ENCODE measurements around the gene MAPK7.

MAPK7 gene

DNA sequence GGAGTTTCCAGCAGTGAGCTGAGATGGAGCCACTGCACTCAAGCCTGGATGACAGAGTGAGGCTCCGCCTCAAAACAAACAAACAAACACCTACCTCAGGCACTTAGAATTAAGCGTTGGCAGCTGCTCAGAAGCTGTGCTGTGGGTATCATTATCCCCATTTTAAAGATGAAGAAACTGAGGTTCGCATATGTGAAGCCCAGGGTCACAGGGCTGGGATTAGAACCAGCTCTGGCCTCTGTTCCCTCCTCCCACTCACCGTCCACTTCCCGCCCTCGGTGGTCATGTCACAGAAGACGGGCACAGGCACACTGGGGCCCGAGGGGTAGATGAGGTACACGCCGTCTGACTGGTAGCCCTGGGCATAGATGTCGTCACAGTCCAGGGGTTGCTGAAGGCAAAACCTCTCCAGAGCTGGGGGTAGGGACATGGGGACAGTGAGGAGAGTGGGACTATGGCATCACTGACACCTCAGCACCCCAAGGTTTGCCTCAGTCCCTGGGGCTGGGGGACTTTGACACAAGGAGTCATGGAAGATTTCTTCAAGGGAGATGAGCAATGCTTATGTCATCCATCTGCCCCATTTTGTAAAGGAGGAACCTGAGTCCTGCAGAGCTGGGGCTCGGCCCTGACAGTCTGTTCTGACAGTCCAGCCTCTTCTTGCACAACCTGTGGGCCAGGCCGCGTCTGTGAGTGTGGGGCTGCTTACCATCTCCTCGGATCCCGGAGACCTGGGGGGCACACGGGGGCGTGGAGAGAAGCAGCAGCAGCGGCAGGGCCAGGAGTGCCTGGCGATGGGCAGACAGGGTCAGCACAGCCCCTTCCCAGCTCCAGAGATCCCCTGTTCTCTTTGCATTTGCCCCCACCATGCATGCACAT is 8.0 kb downstream of the MAPK7 start:
- in situ Hi-C loops (cut with HindIII; ENCODE audit: low pct_ligation_motif_present, low pct_unique_long_range_greater_than_20kb, low sequenced_read_pairs), result no loop called here
- peak; percentile 53 for DNase-seq

DNA sequence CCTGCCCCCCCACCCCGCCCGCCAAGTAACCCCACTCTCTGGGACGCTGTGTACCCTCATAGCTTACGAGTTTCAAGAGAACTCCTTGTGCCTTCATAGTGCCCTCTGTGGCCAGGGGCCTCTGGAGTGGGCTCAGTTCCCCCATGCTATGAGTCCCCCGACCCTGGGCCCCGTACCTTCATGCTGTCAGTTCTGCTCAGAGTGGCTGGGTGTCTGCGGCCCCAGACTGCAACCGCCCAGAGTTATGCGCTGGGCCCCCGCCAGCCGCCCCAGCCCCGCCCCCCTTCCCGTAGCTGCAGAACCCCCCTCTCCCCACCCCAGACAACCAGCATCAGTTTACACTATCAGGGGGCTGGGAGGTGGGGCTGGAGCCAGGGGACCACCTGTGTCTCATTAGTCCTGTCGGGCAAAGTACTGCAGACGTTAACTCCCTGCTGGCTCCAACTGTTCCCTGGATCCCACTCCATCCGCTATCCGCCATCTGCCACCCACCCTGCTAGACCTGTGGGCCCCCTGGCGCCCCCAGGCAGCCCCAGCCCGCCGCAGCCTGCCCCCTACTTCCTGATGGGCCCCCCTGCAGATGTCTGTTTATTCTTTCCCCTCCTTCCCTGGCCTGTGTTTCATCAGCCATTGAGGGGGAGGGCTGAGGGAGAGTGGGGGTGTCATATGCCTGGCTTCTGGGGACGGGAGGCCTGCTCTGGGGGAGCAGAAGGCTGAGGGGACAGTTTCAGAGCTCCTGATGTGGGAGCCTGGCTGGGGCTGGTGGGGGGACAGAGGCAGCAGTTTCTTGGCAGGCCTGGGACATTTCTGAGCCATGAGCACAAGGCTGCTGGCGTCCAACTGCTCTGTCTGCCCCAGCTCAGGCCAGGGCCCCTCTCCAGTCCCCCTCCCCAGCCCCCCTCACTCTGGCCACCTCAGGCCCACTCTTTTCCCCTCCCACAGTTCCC is 8.9 kb downstream of the MAPK7 start, which contains the start of gene MFAP4:
MFAP4 (minus strand) TSS at position 217 of the 947 bp plus-strand sequence; CDS start at position 182, 35 bp downstream.
- in situ Hi-C loops (cut with HindIII; ENCODE audit: low pct_ligation_motif_present, low pct_unique_long_range_greater_than_20kb, low sequenced_read_pairs), result no loop called here
- DNase-seq, result no peak

DNA sequence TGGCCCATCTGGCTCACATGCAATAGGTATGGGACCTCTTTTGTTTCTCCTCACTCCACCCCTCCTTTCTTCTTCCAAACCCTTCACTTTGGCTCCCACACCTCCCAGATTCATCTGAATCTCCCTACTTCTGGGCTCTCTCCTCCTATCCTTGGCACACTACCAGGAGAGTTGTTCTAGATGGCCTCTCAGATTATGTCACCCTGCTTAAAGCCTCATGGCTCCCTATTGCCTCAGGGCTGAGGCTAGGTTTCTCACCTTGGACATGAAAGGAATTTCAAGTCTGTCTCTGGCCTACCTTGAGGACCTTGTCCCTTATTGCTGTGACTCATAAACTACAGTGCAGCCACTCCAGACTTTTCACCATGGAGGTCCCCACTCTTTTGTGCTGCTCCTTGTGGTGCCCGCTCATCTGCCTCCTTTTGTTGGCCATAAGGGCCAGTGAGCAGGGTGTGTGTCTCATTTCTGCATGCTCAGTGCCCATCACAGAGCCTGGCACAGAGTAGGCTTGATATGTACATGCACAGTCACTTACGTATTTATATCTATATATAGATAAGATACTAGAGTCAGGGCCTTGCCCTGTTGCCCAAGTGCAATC is 9.7 kb downstream of the MAPK7 start:
- in situ Hi-C loops (cut with HindIII; ENCODE audit: low pct_ligation_motif_present, low pct_unique_long_range_greater_than_20kb, low sequenced_read_pairs), result no loop called here
- DNase-seq, result no peak

DNA sequence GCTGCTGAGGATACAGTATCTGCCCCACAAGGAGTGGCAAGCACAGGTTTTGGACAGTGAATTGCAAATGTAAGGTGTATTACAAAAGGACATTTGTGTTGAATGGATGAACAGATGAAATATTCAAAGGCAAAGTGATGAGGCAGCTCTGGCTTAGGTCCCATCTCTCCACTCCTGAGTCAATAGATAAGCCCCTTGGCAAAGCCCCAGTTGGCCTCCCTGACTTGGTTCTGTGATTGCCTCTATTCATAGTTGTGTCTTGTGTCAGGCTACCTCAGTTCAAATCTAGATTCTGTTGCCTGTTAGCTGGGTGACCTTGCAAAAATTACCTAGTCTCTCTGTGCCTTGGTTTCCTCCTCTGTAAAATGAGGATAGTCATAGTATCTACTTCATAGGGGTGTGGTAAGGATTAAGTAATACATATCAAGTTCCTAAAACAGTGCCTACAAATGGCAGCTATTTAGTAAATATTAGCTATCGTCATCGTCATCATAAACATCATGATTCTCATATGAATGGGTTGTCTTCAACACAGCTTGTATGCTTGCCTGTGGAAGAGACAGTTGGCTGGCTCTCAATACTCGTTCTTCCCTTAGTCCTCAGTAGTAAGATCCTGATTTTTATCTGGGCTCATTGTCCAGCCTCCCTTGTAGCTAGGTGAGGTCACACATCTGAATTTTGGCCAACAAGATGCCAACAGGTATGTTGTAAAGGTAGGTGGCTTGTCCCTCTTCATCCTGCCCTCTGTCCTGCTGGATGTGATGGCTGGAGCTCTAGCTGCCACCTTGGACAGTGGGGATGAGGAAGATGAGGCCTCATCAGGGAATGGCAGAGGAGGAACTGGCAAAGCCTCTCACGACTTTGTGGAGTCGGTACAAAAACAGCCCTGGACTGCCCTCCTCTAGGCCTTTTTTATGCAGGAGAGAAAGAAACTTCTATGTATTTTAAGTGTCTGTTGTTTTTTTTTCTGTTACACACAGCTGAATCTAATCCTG is 10.8 kb downstream of the MAPK7 start:
- no peak for DNase-seq
- in situ Hi-C loops (cut with HindIII; ENCODE audit: low pct_ligation_motif_present, low pct_unique_long_range_greater_than_20kb, low sequenced_read_pairs), result no loop called here

DNA sequence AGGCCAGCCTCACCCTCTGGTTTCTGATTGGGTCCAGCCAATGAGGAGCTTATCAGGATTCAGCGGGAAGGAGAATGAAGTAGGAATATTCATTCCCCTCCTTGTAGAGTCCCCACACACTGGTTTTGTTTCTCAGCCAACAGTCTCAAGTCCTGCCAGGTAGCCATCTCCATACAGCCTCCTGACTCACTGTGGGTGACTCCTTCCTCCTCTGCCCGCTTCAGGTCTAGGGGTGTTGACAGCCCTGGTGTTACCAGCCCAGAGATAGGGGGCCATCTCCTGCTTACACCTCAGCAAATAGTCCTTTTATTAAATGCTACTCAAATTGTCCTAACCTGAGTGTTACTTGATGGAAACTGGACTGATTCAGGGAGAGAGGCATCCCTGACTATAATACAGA is 12.7 kb downstream of the MAPK7 start:
- in situ Hi-C loops (cut with HindIII; ENCODE audit: low pct_ligation_motif_present, low pct_unique_long_range_greater_than_20kb, low sequenced_read_pairs), result no loop called here
- DNase-seq, result no peak

DNA sequence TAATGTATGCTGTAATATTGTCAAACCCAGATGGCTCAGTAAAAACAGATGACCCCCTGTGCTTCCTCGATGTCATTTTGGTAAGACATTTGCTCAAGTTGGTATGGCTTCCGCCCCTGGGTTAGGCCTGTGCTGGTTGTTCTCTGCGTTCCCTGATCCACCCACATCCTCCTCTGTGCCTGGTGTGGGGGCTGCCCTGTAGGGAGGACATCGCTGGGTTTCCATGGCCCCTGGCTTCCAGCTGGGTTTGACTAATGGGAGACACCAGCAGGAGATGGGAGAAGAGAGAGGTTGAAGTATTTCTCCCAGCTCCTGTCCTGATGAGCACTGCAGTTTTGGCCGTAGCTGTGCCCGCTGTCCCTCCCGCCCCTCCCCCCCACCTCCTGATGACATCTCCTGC is 13.1 kb downstream of the MAPK7 start:
- in situ Hi-C loops (cut with HindIII; ENCODE audit: low pct_ligation_motif_present, low pct_unique_long_range_greater_than_20kb, low sequenced_read_pairs), result no loop called here
- DNase-seq, result no peak

DNA sequence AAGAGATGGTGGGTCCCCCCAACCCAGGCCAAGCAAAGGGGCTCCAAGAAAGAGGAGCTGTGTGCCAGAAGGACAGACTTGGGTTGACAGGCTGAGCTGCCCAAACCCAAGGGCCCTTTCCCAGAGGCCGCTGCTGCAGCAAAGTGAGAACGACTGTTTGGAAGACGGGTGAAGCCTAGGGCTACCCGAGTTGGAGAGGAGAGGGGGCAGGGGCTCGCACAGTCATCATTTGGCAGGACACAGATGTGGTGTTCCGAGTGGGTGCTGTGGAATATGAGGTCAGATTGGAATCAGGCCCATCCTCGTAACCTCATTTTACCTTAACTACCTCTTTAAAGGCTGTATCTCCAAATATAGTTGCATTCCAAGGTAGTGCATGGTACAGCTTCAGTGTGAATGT is 14.0 kb downstream of the MAPK7 start:
- DNase-seq, result no peak
- in situ Hi-C loops (cut with HindIII; ENCODE audit: low pct_ligation_motif_present, low pct_unique_long_range_greater_than_20kb, low sequenced_read_pairs), result no loop called here

DNA sequence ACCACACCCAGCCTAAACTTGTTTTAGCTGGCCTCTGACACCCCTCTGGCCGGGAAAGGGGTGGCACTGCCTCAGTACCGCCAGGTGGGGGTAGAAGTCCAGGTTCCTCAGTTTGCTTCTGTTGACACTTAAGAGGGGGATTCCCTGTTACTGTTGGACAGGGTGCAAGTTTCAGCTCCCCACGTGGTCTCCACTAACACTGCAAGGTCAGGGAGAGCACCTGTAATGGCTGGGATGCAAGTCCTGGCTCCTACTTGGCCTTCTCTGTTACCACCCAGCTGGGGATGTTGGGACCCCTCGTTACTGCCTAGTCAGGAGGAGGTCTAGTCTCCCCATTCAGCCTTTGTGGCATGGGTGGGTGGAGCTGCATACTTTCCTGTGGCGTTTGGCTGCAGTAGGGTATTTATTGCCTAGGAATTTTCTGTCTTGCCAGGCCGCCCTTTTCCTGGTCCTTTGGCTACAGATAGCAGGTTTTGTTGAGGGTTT is 19.3 kb downstream of the MAPK7 start:
- DNase-seq, result no peak
- in situ Hi-C loops (cut with HindIII; ENCODE audit: low pct_ligation_motif_present, low pct_unique_long_range_greater_than_20kb, low sequenced_read_pairs), result no loop called here

DNA sequence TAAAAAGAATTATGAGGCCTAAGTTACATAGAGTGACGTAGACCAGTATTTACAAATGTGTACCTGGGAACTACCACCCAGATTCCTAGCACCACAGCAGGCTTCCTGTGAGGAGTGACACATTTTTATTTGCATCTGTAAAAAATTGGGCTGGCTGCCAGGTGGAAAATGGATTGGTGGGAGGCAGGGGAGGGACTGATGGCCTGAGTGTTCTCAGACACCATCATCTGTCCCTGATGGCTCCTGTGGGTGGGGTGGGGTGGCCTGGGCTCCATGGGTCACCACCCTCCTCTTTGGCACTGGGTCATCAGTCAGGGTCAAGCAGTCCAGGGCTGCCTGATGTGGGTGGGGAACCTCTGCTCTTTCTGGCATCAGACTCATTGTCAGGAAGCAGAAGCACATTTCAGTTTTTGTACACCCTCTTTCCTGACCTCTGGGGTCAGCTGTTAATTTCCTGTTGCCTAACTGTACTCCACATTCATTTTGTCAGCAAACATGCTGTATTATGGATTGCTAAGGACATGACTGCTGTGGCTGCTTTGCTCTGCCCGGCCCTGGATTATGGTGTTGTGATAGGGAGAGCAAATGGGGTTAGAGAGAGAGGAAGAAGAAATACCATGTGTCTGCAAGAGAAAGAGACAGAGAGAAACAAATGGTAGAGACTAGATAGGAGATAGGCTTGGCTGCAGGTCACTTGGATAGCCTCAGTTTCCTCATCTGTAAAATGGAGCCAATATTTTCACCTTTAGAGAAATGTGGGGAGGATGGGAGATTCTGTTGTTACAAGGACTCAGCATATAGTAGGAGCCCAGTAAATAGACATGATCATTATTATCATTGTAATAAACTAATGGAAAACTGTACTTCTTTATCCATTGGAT is 20.2 kb downstream of the MAPK7 start:
- in situ Hi-C loops (cut with HindIII; ENCODE audit: low pct_ligation_motif_present, low pct_unique_long_range_greater_than_20kb, low sequenced_read_pairs), result no loop called here
- no peak for DNase-seq

DNA sequence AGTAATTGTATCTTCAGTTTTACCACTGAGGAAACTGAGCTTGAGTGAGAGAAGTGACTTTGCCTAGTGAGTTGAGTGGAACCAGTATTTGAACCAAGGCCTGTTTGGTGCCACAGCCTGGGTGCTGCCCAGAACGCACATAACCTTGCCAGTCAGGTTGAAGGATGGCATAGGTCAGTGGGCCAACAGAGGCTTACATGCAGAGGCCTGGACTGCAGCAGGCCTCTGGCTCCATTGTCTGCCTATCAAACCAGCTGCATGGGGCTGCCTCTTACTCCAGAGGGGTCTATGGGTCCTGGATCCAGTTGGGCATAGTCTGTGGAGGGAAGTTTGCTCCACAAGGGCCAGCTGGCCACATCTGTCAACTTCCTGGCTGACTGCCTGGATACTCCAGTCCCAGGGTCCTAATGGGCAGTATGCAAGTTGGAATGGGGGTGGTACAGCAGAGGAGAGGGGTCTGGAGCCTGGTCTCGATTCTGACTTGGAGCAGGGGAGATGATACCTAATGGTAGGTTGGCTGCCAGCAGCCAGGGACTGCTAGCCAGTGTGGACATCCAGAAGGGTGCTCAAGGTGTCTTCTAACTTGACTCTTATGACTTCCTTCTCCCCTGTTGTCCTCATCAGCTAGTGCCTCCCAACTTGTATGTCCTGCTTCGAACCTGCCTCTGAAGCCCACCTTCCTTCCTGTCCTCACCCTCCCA is 21.6 kb downstream of the MAPK7 start:
- in situ Hi-C loops (cut with HindIII; ENCODE audit: low pct_ligation_motif_present, low pct_unique_long_range_greater_than_20kb, low sequenced_read_pairs), result no loop called here

DNA sequence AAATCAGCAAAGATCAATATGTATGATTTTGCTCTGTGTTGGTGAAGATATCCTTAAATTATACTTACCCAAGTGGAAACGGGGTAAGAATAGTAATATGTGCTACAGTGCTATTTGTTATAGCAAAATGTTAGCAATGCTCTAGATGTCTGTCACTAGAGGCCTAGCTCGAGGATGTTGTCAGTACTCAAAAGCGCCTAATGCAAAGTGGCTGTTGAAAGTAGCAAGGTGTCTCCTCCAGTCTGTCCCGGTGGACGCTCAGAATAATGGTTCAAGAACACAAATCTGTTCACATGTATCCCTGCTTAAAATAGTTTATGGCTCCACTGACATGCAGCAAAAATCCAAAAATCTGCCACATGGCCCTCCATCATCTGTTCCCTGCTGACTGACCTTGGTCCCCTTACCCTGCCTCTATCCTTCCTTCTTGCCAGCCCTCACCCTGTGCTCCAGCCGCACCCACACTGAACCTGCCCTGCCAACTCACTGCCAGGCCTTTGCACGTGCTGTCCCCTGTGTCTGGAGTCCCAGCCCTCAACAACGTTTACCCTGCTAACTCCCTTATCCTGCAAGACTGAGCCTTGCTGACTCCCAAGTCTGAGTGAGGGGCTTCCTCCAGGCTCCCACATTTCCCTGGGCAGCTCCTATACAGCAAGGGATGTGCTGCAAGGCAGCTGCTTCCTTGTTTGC is 23.2 kb downstream of the MAPK7 start:
- in situ Hi-C loops (cut with HindIII; ENCODE audit: low pct_ligation_motif_present, low pct_unique_long_range_greater_than_20kb, low sequenced_read_pairs), result no loop called here
- no peak for DNase-seq

More for the DNA sequence above, 21.6 kb downstream of the MAPK7 start:
- no peak for DNase-seq

DNA sequence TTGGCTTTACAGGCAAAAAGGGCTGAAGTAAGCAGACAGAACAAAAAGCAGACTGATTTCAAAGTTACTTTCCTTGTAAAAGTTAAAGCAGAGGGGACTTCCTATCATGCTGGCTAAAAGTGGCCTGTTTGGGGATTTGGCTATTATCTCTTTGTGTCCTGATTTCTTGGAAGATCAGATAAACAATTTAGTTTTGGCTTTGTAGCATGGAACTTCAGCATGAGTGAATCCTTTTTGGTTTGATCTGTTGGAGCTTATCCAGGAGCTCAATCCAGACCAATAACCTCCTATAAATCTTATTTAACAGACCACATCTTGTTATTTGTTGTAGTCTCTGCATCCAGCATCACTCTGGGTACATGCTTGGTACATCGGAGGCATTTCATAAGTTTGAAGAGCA is 23.9 kb downstream of the MAPK7 start:
- in situ Hi-C loops (cut with HindIII; ENCODE audit: low pct_ligation_motif_present, low pct_unique_long_range_greater_than_20kb, low sequenced_read_pairs), result no loop called here
- no peak for DNase-seq

DNA sequence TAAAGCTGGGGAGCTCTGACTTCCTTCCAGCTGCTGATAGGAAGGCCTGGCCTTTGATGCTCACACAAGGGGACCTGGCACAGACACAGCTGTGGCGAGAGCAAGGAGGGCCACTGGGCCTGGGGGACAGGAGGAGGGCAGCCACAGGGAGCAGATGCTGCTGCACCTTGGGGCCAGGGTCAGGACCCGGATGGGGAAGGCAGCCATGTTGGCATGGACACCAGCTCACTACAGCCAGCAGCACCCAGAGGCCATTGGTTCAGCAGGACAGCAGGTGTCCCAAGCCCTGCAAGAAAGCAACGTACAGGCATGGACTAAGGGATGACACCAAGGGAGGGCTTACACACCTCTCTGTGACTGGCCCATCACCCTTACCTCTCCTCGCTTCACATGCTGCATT is 24.7 kb downstream of the MAPK7 start:
- in situ Hi-C loops (cut with HindIII; ENCODE audit: low pct_ligation_motif_present, low pct_unique_long_range_greater_than_20kb, low sequenced_read_pairs), result no loop called here
- no peak for DNase-seq

DNA sequence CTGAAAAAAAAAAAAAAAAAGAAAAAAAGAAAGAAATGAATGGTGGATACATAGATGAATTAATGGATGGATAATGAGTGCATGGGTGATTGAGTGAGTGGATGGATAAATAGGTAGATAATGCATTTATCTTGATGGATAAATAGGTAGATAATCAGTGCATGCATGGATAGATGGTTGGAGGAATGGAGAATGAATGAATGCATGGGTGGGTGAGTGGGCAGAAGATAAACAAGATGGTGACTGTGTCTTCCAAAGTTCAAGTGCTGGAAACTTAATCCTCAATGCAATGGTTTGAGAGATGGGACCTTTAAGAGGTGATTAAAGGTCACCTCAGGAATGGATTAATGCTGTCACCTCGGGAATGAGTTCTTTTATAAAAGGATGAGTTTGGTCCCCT is 26.0 kb downstream of the MAPK7 start:
- in situ Hi-C loops (cut with HindIII; ENCODE audit: low pct_ligation_motif_present, low pct_unique_long_range_greater_than_20kb, low sequenced_read_pairs), result no loop called here
- no peak for DNase-seq

DNA sequence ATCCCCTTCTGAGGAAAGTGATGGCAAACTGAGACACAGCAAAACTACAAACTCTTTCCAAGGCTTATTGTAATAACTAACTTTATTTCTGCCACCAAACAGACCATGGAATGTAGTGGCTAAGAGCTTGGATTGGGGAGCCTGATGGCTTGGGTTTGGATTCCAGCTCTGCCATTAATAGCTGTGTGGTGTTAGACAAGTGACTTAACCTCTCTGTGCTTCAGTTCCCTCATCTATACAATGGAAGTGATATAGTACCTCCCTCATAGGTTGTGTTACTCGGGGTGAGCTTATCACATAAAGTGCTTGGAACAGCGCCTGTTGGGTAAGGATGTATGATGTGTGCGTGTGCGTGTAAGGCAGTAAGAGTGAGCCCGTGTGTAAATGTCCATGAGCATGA is 26.8 kb downstream of the MAPK7 start:
- in situ Hi-C loops (cut with HindIII; ENCODE audit: low pct_ligation_motif_present, low pct_unique_long_range_greater_than_20kb, low sequenced_read_pairs), result no loop called here
- no peak for DNase-seq
